GM21723 (cell line): Measurements from ENCODE around the gene MRM2.

Source experiments
- ATAC-seq: cut with Tn5 transposase; IDR thresholded peaks from one replicate; pipeline ENCODE4 v1.9.1; 2021; ENCODE audit warnings: mild to moderate bottlenecking, moderate library complexity; ENCODE audit not compliant: unreplicated experiment

MRM2 gene

DNA sequence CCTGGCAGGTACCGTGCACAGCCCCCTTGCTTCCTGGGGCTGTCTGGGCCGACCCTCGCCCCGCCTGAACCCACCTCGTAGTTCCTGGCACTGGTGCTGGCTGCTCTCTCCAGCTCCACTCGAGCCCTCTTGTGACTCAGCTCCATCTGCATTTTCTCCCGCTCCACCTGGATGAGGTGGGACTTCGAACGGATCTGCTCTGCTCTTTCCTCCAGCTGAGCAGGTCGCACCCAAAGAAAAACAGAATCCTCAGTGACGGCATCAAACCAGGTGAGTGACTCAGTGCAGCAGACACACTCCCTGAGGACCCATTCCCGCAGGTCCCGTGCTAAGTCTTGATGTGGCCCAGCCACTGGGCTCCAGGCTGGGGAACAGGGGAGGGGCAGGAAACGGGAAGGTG is 16.7 kb downstream of the MRM2 start:
- no peak for ATAC-seq

DNA sequence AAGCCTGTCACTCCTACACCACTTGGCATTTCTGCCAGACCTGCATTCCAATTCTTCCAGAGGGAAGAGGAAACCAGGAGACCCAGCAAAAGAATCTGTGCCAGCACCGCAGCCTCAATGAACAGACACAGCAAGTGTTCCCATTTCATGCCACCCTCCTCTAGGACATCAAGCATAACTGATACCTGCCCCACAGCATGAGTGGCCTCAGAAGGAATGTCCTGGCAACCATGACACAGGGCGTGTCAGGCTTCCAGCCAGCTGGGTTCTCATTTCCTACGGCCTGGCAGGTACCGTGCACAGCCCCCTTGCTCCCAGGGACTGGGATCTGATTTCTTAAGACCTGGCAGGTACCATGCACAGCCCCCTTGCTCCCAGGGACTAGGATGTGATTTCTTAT is 17.1 kb downstream of the MRM2 start:
- no peak for ATAC-seq

DNA sequence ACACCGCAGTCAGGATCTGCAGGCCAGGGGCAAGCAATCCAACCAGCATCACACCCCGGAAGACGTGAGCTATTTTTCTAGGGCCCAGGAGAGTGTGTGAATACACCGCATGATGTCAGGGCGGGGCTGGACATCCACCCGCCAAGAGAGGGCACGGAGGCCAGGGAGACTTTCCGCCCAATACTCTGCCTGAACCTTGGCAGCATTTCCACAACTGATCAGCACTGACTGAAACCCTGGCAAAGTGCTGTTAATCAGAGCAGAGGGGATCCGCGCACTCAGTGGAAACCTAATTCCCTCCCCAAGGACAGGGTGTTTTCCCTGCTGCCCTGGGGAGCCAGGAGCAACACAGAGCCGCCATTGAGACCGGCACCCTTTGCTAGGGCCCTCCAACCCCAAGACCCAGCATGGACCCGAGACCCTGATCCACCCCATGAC is 17.5 kb downstream of the MRM2 start:
- no peak for ATAC-seq

GRCh38 chr7:2223321-2223720 is 18.7 kb downstream of the MRM2 start:
- no peak for ATAC-seq

- no peak for ATAC-seq
These were observed 19.5 kb downstream of the MRM2 start for GRCh38 chr7:2222516-2222915.

DNA sequence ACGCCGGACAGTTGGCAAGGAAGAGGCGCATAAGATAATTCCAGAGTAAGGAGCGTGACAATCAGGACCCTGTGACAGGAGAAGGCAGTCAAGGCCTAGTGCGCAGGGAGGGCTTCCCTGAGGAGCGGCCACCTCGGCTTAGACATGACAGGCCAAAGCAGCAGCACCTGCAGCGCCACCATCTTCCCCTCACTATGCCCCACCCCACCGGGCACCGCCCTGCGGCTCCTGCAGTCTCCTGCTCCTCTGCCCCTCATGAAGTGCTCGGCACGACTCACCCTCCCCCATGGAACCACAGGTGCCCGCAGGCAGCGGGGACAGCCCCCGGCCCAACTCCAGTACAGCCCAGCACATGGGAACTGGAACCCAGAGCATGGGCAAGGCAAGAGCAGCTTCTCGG is 21.1 kb downstream of the MRM2 start:
- ATAC-seq: no peak

- ATAC-seq: no peak
These were observed 21.5 kb downstream of the MRM2 start for GRCh38 chr7:2220506-2220905.

GRCh38 chr7:2220030-2220429 is 22.0 kb downstream of the MRM2 start:
- no peak for ATAC-seq

DNA sequence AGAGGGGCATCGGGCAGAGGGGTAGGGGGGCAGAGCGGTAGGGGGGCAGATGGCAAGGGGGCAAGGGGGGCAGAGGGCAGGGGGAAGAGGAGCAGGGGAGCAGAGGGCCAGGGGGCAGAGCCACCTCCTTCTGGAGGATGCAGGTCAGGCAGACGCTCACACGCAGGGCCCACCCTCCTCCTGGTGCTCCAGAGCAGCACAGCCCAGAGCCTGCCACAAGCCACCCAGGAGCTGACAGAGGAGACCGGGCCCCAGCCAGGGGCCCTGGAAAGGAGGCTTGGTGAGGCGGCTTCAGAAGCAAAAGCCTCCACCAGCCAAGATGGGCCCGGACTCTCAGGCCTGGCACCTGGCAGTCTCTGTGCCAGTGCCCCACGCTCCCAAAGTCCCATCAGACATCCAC is 22.4 kb downstream of the MRM2 start:
- no peak for ATAC-seq

DNA sequence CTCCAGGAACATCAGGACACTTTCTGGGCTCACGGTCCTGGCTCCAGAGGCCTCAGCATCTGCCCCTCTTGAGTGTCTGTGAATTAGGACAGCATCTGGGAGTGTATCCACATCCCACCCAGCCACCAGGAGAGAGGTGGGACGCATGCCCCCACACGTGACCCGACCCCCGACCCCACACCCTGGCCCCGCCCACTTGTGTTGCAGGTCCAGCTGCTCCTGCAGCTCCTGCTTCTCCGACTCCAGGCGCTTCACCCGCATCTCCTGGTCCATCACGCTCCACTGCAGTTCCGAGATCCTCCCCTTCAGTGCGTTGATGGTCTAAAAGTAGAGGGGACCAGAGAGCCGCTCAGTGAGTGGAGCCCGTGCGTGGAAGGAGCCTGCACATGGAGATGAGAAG is 22.9 kb downstream of the MRM2 start:
- ATAC-seq: no peak

DNA sequence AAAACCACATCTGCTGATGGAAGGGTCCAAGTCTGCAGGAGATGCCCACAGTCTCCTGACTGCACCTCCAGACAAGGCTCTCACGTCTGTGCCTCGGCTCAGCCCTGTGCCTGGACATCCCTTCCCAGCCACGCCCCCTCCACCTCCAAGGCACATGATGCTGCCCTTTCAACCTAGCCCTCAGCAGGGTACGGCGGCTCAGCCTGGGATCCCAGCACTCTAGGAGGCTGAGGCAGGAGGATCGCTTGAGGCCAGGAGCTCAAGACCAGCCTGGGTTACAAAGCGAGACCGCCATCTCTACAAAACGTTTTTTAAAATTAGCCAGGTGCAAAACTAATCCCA is 23.6 kb downstream of the MRM2 start:
- no peak for ATAC-seq

DNA sequence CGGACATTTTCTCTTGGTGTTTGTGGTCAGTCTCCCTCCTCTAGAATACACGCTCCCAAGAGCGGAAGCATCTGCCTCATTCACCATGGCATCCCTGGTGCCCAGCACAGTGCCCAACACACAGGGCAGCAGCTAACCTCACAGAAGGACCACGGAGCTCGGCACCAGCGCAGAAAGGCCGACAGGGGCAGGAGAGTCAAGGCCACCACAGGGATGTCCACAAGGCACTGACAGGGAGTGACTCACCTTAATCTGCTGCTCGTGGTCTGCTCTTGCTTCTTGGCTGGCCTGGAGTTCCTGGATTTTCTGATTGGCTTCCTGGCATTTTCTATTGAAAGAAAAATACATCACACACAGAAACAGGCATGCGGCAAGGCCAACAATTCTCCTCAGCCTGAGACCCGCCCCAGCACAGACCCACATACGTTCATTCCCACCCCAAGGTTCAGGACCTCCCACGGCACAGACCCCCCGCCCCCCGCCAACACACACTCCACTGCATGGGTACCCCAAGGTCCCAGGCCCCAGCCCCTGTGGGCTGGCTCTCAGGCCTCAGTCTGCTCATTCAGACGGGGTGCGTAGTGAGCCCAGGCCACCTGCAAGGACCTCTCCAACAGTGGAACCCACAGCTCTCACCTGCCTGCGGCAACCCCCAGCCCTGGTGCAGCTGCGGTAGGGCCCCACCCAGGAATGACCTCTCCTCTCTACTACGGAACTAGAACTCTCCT is 24.1 kb downstream of the MRM2 start:
- no peak for ATAC-seq

- no peak for ATAC-seq
These were observed 24.8 kb downstream of the MRM2 start for GRCh38 chr7:2217206-2217605.

GRCh38 chr7:2215851-2216250 is 26.2 kb downstream of the MRM2 start:
- ATAC-seq: no peak

GRCh38 chr7:2214636-2215035 is 27.4 kb downstream of the MRM2 start:
- ATAC-seq: no peak

DNA sequence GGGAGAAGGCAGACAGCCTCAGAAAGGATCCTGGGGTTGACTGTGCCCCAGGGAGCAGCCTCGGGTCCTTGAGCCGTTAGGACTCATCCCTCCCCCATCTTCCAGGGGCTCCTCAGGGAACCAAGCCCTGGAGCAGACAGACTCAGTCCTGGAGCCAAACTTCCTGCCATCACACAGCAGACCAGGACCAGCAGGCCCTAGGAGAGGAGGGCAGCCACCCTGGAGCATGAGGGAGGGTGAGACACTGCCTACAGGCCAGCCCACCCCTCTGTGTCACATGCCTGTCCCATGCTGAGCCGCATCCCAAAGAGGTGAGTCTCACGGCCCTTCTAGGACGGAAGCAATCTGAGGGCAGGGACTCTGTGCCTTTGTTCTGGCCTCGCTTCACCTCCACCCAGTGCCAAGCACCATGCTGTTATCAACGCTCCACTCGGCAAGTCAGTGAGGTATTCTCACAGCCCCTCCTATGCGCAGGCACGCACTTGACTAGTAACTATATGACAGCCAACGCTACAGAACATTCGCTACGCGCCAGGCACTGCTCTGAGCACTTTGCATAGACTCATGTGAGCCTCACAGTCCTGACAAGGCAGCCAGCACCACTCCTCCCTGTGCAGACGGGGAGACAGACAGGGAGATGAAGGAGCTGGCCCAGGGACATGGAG is 28.3 kb downstream of the MRM2 start:
- ATAC-seq: no peak

- no peak for ATAC-seq
These were observed 29.1 kb downstream of the MRM2 start for GRCh38 chr7:2212906-2213305.

- ATAC-seq: no peak
These were observed 30.1 kb downstream of the MRM2 start for GRCh38 chr7:2211926-2212325.

DNA sequence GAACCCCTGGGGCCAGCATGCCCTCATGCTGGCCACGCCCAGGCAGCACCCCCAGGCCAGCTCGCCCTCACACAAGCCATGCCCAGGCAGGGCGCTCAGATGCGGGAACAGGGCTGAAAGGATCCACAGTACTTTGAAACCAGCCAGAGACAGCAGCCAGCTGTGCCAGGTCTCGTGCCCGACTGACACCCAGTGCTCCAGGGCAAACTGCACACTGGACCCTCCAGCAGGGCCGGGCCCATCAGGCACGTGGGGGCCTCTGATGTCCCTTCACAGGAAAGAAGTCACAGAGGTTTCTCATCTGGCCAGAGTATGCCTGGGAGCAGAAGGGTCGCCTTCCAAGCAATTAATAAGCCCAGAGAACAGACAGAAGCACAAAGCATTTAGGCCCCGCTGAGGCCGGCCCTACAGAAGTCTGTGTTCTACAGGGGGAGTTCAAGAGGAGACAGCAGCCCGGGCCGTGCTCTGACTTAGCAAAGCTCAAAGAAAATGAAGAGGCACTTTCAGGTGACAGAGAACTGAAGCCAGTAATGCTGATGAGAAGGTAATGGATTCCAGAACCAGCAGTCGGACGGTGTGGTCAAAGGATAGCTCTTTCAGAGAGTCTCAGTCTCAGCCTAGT is 30.6 kb downstream of the MRM2 start:
- ATAC-seq: no peak

- no peak for ATAC-seq
These were observed 31.3 kb downstream of the MRM2 start for GRCh38 chr7:2210551-2211258.

DNA sequence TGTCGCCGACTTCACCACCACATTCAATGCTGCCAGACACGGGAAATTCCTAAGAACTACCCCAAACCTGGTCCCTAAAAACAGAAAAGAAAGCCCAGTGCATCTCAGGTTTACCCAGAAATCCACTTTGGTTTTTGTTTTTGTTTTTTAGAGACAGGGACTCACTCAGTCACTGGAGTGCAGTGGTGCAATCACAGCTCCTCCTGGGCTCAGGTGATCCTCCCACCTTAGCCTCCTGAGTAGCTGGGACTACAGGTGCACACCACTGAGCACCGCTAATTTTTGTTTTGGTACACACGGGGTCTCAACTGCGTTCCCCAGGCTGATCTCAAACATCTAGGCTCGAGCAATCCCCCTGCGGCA is 32.1 kb downstream of the MRM2 start:
- ATAC-seq: peak; percentile 29
